ENCODE data around the gene RAPGEF4.

Gene RAPGEF4

GRCh38 chr2:172829229-172829628 is 93.6 kb downstream of the RAPGEF4 start:
- DNase-seq = no peak

GRCh38 chr2:172830482-172830881 is 94.8 kb downstream of the RAPGEF4 start:
- no peak for DNase-seq

- no peak for DNase-seq
Observed at GRCh38 chr2:172833898-172834297, 98.3 kb downstream of the RAPGEF4 start.

- peak; percentile 99 for DNase-seq
Observed at GRCh38 chr2:172834881-172835280, 99.2 kb downstream of the RAPGEF4 start.

DNA sequence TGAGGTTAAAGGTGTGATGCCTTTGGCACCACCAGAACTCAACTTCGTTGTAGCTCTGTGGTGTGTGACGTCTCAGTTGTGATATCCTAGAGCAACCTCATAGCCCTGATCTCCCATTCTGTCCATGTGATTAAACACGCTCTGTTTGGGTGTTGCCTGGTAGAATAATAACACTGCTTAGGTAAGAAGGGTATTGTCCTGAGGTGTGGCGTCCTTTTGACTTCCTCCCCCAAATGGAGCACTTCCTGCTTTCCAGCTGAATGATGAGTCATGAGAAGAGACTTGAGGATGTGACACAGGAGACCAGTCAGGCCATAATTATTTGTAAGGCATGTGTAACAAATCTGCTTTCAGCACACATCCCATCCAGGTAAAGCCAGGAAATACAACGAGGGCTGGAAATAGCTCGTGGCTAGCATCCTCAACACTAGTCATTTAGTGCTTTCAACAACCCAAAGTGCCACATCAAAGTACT is 100.7 kb downstream of the RAPGEF4 start:
- DNase-seq = peak; percentile 93

DNA sequence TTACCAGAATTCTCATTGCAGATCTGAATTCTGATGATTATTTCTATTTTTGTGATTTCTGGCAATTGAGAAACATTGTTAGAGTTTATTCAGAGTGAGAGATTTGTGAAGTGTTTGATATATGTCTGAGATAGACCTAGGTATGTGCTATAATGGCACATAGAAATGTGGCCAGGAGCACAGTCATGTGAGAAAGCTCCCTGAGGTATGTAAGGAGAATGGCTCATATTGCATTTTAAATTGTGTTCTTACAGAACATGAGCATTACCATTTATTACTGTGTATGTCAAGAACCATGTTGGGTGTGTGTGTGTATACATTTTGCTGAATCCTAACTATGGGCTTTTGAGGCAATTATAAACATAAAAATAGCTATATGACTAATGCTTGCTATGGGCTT is 101.2 kb downstream of the RAPGEF4 start:
- DNase-seq = no peak

DNA sequence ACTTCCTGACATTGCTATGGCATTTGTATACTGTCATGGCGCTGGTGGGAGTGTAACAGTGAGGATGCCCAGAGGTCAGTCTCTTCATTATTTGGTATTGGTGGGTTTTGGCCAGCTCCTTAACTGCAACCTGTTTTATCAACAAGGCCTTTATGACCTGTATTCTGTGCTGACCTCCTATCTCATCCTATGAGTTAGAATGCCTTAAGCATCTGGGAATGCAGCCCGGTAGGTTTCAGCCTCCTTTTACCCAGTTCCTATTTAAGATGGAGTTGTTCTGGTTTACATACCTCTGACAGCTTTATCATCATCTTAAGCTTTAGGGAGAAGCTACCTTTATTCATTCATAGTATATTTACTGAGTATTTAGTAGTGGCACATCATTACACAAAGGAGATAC is 103.8 kb downstream of the RAPGEF4 start:
- no peak for DNase-seq

DNA sequence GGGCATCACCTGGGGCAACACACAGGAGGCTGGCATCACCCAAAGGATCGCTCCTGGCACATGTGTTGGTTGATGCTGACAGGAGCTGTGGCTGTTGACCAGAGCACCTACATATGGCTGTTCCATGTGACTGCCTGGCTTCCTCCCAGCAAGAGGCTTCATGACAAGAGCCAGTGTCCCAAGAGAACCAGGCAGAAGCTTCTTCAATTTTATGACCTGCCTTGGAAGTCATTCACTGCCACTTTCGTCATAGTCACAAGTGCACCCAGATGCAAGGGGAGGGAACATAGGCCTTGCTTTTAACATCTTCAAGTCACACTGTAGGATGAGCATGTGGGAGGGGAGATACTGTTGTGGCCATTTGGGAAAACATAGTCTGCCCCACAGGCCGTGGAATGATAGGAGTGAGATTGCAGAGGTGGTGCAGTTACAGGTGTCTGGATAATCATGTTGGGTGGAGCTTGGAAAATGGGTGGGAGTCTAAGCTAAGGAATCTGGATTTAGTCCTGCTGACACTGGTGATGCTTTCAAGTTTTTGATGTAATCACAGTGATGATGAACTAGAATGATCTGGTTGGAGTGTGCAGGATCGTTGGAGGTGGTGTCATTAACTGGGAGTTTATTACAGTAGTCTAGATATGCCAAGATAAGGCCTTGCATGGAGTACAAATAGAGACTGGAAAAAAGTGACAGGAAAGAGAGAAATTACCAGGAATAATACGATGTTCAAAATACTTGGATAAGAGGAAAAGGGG is 107.0 kb downstream of the RAPGEF4 start:
- DNase-seq = no peak

DNA sequence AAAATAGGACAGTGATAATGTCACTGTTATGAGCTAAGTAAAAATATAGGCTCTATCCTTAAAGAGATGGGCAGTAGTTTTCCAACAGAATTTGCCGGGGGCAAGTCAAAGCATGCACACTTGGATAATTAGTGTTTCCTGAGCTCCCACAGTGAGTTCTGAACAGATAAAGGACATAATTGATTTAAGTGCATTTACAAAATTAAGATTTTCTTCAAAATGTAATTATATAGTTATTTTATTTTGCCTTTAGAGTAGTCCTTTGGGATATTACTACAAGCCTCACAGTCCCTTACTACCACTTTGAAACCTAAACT is 107.6 kb downstream of the RAPGEF4 start:
- DNase-seq = no peak

DNA sequence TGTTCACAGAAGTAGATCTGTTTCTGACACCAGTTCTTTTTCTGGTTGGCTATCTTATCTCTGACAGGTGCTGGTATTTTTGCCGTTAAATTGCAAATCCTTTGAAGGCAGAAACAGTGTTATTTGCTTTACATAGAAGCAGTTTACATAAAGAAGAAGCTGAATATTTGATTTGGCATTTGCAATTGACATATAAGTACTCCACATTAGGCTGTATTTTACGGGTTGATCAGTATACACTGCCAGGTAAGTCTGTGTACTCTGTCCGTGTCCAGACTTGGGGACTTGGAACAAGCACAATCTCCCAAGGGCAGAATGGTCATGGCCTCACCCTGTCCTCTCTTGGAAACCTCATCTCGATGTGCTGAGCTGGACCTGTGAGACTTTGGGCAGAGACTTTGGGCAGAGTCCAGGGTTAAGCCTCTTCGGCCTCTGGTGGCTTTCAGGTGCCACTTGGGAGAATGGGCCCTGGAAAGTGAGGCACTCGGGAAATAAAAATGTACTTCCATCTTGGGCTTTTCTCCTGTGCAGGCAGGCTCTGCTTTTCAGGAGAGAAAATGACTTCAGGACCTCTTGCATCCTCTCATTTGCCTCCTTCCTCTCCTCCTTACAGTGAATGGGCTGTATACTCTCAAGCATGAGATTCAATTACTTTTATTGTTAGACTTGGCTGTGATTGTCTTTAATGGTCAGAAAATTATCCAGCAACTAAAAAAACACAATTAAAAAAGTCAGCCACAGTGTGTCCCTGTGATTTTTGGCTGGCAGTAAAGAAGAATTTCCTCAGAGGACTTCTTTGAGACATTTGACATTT is 108.5 kb downstream of the RAPGEF4 start:
- no peak for DNase-seq

DNA sequence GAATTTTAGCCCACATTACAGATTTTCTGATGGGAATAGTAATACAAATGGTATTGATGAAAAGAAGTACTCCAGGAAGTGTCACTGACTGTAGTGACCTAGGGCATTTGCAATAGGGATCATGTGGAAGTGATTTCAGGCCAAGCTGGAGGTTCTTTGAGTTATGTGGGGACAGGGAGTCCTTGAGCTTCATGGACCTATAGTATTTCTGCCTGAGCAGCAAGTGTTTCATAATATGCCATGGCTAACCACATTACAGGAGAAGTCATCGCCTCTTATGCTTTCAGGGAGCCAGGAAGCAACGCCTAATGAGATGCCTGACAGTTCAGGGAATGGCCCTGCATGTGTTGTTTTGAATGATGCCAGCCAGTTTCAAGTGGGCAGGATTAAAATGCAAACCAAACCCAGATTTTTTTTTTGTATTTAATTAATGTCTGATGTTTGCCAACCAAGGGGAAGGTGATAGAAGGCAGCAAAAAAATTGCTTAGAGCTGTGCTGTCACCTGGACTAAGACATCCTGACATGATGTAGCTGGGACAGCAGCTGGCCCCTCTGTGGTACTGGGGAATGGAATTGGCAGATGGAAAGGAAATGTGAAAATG is 109.5 kb downstream of the RAPGEF4 start:
- DNase-seq = no peak

DNA sequence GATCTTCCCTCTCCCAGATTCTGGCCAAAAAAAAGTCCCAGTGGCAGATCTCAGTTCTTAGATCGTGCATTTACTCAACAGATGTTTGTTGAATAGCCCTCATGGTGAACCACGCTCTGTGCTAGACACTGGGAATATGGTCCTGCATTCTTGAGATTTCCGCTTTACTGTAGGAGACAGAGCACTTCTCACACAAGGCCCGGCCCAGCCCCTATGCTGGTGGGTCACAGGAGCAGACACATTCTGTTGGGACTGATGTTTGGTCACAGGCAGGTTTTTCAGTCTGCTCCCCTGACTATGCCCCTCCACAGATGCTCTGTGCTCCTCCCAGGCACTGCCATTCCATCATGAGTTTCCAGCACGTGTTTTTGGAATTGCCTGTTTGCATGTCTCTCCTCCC is 110.9 kb downstream of the RAPGEF4 start:
- no peak for DNase-seq

- no peak for DNase-seq
Observed at GRCh38 chr2:172847188-172847587, 111.5 kb downstream of the RAPGEF4 start.

DNA sequence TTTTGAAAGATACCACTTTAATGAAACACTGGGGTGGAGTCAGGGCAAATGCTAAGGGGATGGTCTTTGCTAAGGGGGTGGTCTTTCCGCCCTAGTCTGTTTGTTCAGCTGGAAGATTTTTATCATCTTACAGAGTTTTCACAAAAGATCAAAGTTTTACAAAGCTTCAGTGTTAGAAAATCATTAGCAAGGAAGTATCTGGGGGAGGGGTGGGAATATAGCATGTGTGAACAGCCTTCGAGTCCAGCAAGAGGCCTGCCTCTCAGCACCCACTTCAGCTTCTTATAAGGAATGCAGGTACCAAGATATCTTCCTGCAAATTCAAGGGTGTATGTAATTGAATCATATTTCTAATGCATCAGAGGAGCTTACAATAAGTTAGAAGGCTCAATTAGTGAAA is 112.9 kb downstream of the RAPGEF4 start:
- DNase-seq = no peak

- DNase-seq = no peak
Observed at GRCh38 chr2:172849519-172850217, 114.0 kb downstream of the RAPGEF4 start.

GRCh38 chr2:172855588-172855987 is 119.9 kb downstream of the RAPGEF4 start:
- no peak for DNase-seq

DNA sequence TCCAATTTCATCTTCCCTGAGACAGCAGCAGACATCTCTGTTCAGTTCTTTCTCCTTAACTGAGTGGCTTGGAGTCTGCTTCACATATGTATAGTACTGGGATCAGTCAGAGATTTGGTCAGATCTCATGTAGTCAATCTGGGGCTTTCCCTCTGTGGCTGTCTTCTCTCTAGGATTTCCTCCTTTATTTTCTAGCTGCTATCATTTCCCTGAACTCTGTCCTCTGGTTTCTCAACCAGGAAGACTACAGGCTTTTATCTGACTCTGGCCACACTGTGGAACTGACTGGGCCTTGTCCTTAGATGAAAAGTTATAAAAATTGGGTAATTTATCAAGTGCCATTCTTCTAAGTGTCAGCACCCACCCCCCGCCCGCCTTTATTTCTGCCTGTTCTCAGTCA is 121.0 kb downstream of the RAPGEF4 start:
- no peak for DNase-seq

- no peak for DNase-seq
Observed at GRCh38 chr2:172858473-172858745, 122.8 kb downstream of the RAPGEF4 start.

GRCh38 chr2:172859581-172860335 is 124.1 kb downstream of the RAPGEF4 start:
- DNase-seq = peak; percentile 93

GRCh38 chr2:172860336-172860707 is 124.7 kb downstream of the RAPGEF4 start:
- DNase-seq = no peak

GRCh38 chr2:172861098-172861497 is 125.5 kb downstream of the RAPGEF4 start:
- no peak for DNase-seq

DNA sequence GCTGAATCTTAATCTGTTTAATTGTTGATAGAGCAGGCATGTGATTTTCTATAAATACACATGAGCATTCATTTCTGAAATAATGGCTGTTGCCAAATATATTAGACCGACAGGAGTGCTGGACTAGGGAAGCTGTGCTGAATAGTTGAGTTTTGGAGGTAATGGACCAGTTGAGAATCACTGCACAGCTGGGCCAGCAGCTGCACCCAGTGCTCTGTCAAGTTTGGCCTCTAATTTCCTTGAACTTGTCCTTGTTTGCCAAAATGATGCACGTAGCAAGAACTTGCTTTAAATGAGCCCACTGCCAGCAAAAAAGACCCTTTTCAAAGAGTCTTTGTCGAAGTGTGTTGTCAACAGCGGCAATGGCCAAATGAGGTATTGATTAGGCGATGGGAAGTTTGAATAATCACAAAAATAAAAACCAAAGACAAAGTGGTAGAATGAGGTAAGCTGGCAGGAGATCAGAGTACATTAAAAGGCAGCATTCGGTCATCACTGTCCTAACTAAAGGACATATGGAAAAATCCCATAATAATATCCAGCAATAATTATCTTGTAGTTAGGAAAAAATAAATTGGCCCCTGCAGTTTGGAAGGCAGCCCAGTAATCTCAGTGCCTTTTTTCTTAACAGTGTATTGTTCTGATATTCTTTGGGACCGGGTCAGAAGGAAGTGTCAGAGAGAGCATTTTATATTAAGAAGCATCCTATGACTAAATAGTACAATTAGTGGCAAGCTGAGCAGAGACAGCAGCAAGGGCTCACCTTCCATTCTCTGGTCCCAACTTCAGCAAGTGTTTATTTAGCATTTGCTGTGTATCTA is 126.2 kb downstream of the RAPGEF4 start:
- DNase-seq = no peak
